Measurements from ENCODE around the gene C3orf33. TPM values are rescaled to one million over a fixed set of nuclear protein-coding genes. Genes with fewer than 3 reads are reported as not detected.

C3orf33 gene
- total RNA-seq, 2 donors from 2014 or later: 4.9 to 7.6 TPM

DNA sequence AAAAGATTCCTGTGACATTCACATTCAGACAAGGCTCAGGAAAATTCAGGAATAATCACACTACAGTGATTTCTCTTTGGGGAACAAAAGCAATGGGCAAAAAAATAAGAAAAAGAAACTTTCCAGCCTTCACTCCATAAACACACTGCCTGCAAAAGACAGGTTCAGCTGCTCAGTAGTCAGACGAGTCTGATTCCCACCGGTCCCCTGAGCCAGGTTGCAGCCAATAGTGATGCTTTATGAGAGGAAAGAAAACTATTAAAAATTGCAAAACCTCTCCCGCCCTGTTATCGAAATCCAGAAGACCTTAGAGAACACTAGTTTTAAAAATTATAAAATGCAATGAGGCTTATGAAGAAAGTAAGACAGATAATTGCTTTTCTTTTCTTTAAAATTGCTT is 69.7 kb downstream of the C3orf33 start:
- intact Hi-C loops (cut with DNase I): no loop called here
- H3K9me3 ChIP-seq: no peaks in the 10 kb centered on the region
- H3K27me3 ChIP-seq (replicated peaks; ENCODE audit: insufficient read depth): no peaks in the 10 kb centered on the region
- WGBS: 27% methylated on average over 4 of the region's 4 CpGs
- H3K4me3 ChIP-seq: no peak overlapping the region
- no peak for DNase-seq (ENCODE audit: low spot score)
- H3K4me1 ChIP-seq (replicated peaks): no peaks in the 10 kb centered on the region
- H3K36me3 ChIP-seq: no peaks in the 10 kb centered on the region
- no peak overlapping the region for H3K27ac ChIP-seq
- TF ChIP-seq POLR2AphosphoS5 (IDR thresholded peaks at IDR 0.05) (no peak), CTCF (IDR thresholded peaks at IDR 0.05) (no peak), POLR2A (IDR thresholded peaks at IDR 0.05) (no peak)

GRCh38 chr3:155730843-155731242 is 75.2 kb downstream of the C3orf33 start:
- H3K9me3 ChIP-seq: no peaks in the 10 kb centered on the region
- no peak overlapping the region for H3K27ac ChIP-seq
- no peak for DNase-seq (ENCODE audit: low spot score)
- no peak overlapping the region for H3K4me3 ChIP-seq
- 91% methylated on average over 1 of the region's 2 CpGs for WGBS
- H3K4me1 ChIP-seq (replicated peaks): no peaks in the 10 kb centered on the region
- intact Hi-C loops (cut with DNase I): no loop called here
- TF ChIP-seq POLR2AphosphoS5 (IDR thresholded peaks at IDR 0.05): no peak
- no peak for TF ChIP-seq POLR2A (IDR thresholded peaks at IDR 0.05)
- no peak for TF ChIP-seq CTCF (IDR thresholded peaks at IDR 0.05)
- H3K27me3 ChIP-seq (replicated peaks; ENCODE audit: insufficient read depth): no peaks in the 10 kb centered on the region
- H3K36me3 ChIP-seq: no peaks in the 10 kb centered on the region

DNA sequence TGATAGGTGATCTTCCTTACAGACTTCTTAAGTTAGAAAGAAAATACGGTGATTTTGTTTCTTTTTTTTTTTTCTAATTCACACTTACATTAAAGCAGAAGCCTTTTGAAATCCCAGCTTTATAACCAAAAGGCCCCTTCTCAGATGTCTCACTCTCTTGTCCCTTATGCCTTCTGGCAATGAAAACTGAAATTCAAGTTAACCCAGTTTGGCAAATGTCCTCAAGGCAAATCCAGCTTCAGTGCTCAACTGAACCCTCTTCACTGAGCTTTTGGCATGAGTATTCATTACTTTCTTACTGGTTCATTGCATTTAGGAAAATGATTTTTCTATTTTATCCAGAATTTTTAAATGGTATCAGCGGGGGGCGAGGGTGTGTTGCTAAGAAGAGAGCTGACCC is 78.2 kb downstream of the C3orf33 start:
- Histone ChIP-seq H3K36me3 (no peaks in the 10 kb centered on the region), H3K4me1 (replicated peaks) (no peaks in the 10 kb centered on the region), H3K4me3 (no peak overlapping the region), H3K27me3 (replicated peaks; ENCODE audit: insufficient read depth) (no peaks in the 10 kb centered on the region), H3K9me3 (no peaks in the 10 kb centered on the region), H3K27ac (no peak overlapping the region)
- intact Hi-C loops (cut with DNase I): no loop called here
- TF ChIP-seq POLR2AphosphoS5 (IDR thresholded peaks at IDR 0.05) (no peak), POLR2A (IDR thresholded peaks at IDR 0.05) (no peak), CTCF (IDR thresholded peaks at IDR 0.05) (no peak)
- 57% methylated on average over 3 of the region's 3 CpGs for WGBS
- no peak for DNase-seq (ENCODE audit: low spot score)

- no peak overlapping the region for H3K27ac ChIP-seq
- TF ChIP-seq POLR2A (IDR thresholded peaks at IDR 0.05) (no peak), POLR2AphosphoS5 (IDR thresholded peaks at IDR 0.05) (no peak)
- H3K4me3 ChIP-seq: no peak overlapping the region
- no peaks in the 10 kb centered on the region for H3K4me1 ChIP-seq (replicated peaks)
- WGBS: 51% methylated on average over 5 of the region's 5 CpGs
- no peaks in the 10 kb centered on the region for H3K9me3 ChIP-seq
- no peak for DNase-seq (ENCODE audit: low spot score)
- no peaks in the 10 kb centered on the region for H3K36me3 ChIP-seq
- intact Hi-C loops (cut with DNase I): no loop called here
- no peaks in the 10 kb centered on the region for H3K27me3 ChIP-seq (replicated peaks; ENCODE audit: insufficient read depth)
Measured at GRCh38 chr3:155714295-155714718, 91.8 kb downstream of the C3orf33 start.

Other genes with a start within 250 kb of the C3orf33 start
- gene PLCH1, start 61.2 kb downstream of the C3orf33 start, total RNA-seq: 10 to 100 TPM in 1 of 2 donors, under 1 TPM in 1; 0.64 to 12.2 TPM
- gene SLC33A1, start 48.1 kb upstream of the C3orf33 start, total RNA-seq: 10 to 100 TPM; 43.4 to 43.9 TPM
- gene GMPS, start 64.4 kb upstream of the C3orf33 start, total RNA-seq: 10 to 100 TPM; 24.7 to 51.0 TPM